RWPE2 (cell line): ENCODE measurements around the gene ABCA1.
"Not testable (repeated sequence)": the region's sequence is repeated elsewhere in the genome, so short reads cannot be mapped to it uniquely, and the experiment has no call there.

Experiments used
- ATAC-seq: fragments of 200-7000 bp; cut with Tn5 transposase; 3 replicates; pipeline ENCODE4 v1.9.1; 2021; ENCODE audit warnings: low read depth
- DNase-seq: peaks from one replicate; pipeline ENCODE4 v3.0.0-alpha.2; 2020; ENCODE audit warnings: low spot score
- H3K27ac ChIP-seq: fragments of 450-650 bp; 2 replicates; pipeline ENCODE4 v1.5.1; 2017; ENCODE audit warnings: mild to moderate bottlenecking; ENCODE audit not compliant: poor library complexity, severe bottlenecking
- H3K27me3 ChIP-seq: fragments of 250-450 bp; sonication (Bioruptor Pico); 2 replicates; pipeline ENCODE4 v1.5.1; 2021; ENCODE audit warnings: mild to moderate bottlenecking, moderate library complexity; ENCODE audit not compliant: insufficient read depth, poor library complexity, severe bottlenecking
- H3K36me3 ChIP-seq: fragments of 250-450 bp; sonication (Bioruptor Pico); 2 replicates; pipeline ENCODE4 v1.5.1; 2020; ENCODE audit warnings: low read depth, mild to moderate bottlenecking, moderate library complexity
- H3K4me1 ChIP-seq: fragments of 250-450 bp; sonication (Bioruptor Pico); 2 replicates; pipeline ENCODE4 v1.5.1; 2021; ENCODE audit warnings: mild to moderate bottlenecking, moderate library complexity; ENCODE audit not compliant: insufficient read depth, poor library complexity, severe bottlenecking
- H3K4me3 ChIP-seq: fragments of 250-450 bp; sonication (Bioruptor Pico); 2 replicates; pipeline ENCODE4 v1.5.1; 2021; ENCODE audit warnings: mild to moderate bottlenecking, moderate library complexity; ENCODE audit not compliant: severe bottlenecking
- H3K9me3 ChIP-seq: fragments of 250-450 bp; sonication (Bioruptor Pico); 2 replicates; pipeline ENCODE4 v1.5.1; 2021; ENCODE audit warnings: mild to moderate bottlenecking, moderate library complexity; ENCODE audit not compliant: severe bottlenecking
- CTCF ChIP-seq: fragments of 450-650 bp; IDR thresholded peaks from one replicate; pipeline ENCODE4 v1.5.1; 2017; ENCODE audit warnings: mild to moderate bottlenecking, moderate library complexity; ENCODE audit not compliant: poor library complexity, severe bottlenecking

Gene ABCA1

GRCh38 chr9:104855807-104856206, 72.1 kb downstream of the ABCA1 start:
- no peaks in the 10 kb centered on the region for H3K36me3 ChIP-seq

GRCh38 chr9:104855258-104855657, 72.7 kb downstream of the ABCA1 start:
- not testable (repeated sequence) for H3K27me3 ChIP-seq, DNase-seq, H3K4me3 ChIP-seq, H3K9me3 ChIP-seq, H3K36me3 ChIP-seq, ATAC-seq
- Histone ChIP-seq H3K4me1 (peaks cover 39% of the 10 kb centered on the region), H3K27ac (peak overlapping the region; percentile 83)

More at GRCh38 chr9:104855807-104856206, 72.1 kb downstream of the ABCA1 start:
- ATAC-seq (no peak), DNase-seq (no peak)
- Histone ChIP-seq H3K4me1 (peaks cover 33% of the 10 kb centered on the region), H3K27ac (peak overlapping the region; percentile 83), H3K9me3 (no peaks in the 10 kb centered on the region), H3K27me3 (no peaks in the 10 kb centered on the region), H3K4me3 (no peak overlapping the region)
- no peak for TF ChIP-seq CTCF

GRCh38 chr9:104854613-104855012, 73.3 kb downstream of the ABCA1 start:
- Histone ChIP-seq H3K36me3 (no peaks in the 10 kb centered on the region), H3K27ac (peak overlapping the region; percentile 83), H3K4me3 (no peak overlapping the region), H3K4me1 (peaks cover 40% of the 10 kb centered on the region), H3K9me3 (no peaks in the 10 kb centered on the region), H3K27me3 (no peaks in the 10 kb centered on the region)
- ATAC-seq = peak; percentile 94
- DNase-seq = no peak
- no peak for TF ChIP-seq CTCF

- peaks cover 40% of the 10 kb centered on the region for H3K4me1 ChIP-seq
- H3K9me3 ChIP-seq = no peaks in the 10 kb centered on the region
- DNase-seq (no peak), ATAC-seq (no peak)
- H3K36me3 ChIP-seq = no peaks in the 10 kb centered on the region
- no peaks in the 10 kb centered on the region for H3K27me3 ChIP-seq
- H3K27ac ChIP-seq = no peak overlapping the region
- no peak for TF ChIP-seq CTCF
- no peak overlapping the region for H3K4me3 ChIP-seq
Measured at GRCh38 chr9:104853683-104854082, 74.3 kb downstream of the ABCA1 start.

GRCh38 chr9:104853159-104853558, 74.8 kb downstream of the ABCA1 start:
- no peak overlapping the region for H3K27ac ChIP-seq
- H3K9me3 ChIP-seq = no peaks in the 10 kb centered on the region
- no peaks in the 10 kb centered on the region for H3K27me3 ChIP-seq
- no peak overlapping the region for H3K4me3 ChIP-seq
- H3K4me1 ChIP-seq = peaks cover 40% of the 10 kb centered on the region
- ATAC-seq (no peak), DNase-seq (no peak)
- no peak for TF ChIP-seq CTCF
- no peaks in the 10 kb centered on the region for H3K36me3 ChIP-seq

GRCh38 chr9:104851546-104851920, 76.4 kb downstream of the ABCA1 start:
- Histone ChIP-seq H3K27ac (no peak overlapping the region), H3K4me1 (peaks cover 36% of the 10 kb centered on the region), H3K4me3 (no peak overlapping the region), H3K27me3 (no peaks in the 10 kb centered on the region), H3K36me3 (no peaks in the 10 kb centered on the region), H3K9me3 (no peaks in the 10 kb centered on the region)
- no peak for TF ChIP-seq CTCF
- ATAC-seq (no peak), DNase-seq (no peak)
